IPS-15b (cell line): ENCODE measurements around the gene CYLC1.

Source experiments
- H3K27me3 ChIP-seq: one replicate; pipeline ENCODE4 v1.6.1; 2013; ENCODE audit warnings: low read length; ENCODE audit not compliant: control insufficient read depth, insufficient read depth
- H3K36me3 ChIP-seq: one replicate; pipeline ENCODE4 v1.6.1; 2013; ENCODE audit warnings: low read length; ENCODE audit not compliant: control insufficient read depth, insufficient read depth
- H3K4me1 ChIP-seq: one replicate; pipeline ENCODE4 v1.6.1; 2013; ENCODE audit warnings: mild to moderate bottlenecking, low read length; ENCODE audit not compliant: control insufficient read depth, insufficient read depth
- H3K4me3 ChIP-seq: one replicate; pipeline ENCODE4 v1.5.1; 2013; ENCODE audit warnings: low read depth, low read length
- H3K9ac ChIP-seq: one replicate; pipeline ENCODE4 v1.6.1; 2013; ENCODE audit warnings: low read depth, mild to moderate bottlenecking, low read length
- H3K9me3 ChIP-seq: one replicate; pipeline ENCODE4 v1.6.1; 2013; ENCODE audit warnings: mild to moderate bottlenecking, low read length; ENCODE audit not compliant: control insufficient read depth, insufficient read depth

CYLC1 gene, protein sequence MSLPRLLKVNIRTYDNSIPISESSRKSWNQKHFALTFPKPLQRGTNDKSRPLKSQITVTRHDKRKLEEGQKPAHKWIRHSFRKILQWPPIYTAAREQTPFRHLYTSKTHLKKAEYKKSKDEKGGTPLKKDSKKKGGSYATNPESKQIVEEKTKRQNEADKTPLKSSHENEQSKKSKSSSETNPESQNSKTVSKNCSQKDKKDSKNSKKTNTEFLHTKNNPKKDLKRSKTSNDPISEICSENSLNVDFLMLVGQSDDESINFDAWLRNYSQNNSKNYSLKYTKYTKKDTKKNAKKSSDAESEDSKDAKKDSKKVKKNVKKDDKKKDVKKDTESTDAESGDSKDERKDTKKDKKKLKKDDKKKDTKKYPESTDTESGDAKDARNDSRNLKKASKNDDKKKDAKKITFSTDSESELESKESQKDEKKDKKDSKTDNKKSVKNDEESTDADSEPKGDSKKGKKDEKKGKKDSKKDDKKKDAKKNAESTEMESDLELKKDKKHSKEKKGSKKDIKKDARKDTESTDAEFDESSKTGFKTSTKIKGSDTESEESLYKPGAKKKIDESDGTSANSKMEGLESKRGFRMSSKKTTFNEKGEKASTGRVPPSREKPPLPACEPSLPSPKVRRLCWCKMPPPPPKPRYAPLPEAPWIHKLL

DNA sequence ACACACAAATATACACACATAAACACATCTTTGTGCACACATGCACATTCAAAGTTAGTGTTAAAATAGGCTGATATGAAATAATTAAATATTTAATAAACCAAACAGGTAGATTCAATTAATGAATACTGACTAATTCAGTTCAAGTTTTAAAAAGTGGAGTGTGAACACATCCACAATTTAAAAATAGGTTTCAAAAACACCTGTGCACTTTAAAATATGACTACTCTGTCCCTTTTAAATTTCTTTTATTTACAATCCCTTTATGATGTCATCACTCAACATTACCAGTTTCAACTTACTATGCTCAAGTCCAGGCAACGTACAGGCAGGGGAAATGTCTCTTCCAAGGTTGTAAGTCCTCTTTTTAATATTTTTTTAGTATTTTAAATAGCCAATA, at the start of gene CYLC1:
Gene CYLC1, plus strand, starts transcription at position 301 of the 400 bp plus-strand sequence. Its CDS starts 37 bp downstream, at position 338.
- Histone ChIP-seq H3K9me3 (no peaks in the 10 kb centered on the region), H3K4me1 (no peaks in the 10 kb centered on the region), H3K9ac (no peak within 1 kb of the TSS), H3K27me3 (no peaks in the 10 kb centered on the region), H3K4me3 (no peak within 1 kb of the TSS), H3K36me3 (no peaks in the 10 kb centered on the region)

DNA sequence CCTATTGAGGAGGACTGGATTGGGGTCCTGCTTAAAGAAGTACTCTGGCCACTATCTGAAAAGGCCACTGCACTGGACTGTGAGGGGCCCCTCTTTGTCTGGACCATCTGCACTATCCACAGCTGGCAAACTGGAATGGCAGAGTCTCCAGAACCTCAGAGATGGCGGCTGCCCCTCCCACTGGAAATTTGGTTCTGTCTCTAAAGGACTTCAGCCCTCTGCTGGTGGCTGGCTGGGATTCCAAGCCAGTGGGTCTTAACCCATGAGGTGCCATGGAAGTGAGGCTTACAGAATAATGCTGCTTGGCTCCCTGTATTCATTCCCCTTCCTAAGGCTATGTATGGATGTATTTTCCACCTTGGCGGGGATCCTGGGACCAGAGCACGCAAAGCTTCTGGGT, 41.6 kb upstream of the CYLC1 start:
- no peaks in the 10 kb centered on the region for H3K4me1 ChIP-seq
- H3K9me3 ChIP-seq: no peaks in the 10 kb centered on the region
- H3K9ac ChIP-seq: no peak overlapping the region
- H3K27me3 ChIP-seq: no peaks in the 10 kb centered on the region
- H3K36me3 ChIP-seq: no peaks in the 10 kb centered on the region
- H3K4me3 ChIP-seq: no peak overlapping the region

DNA sequence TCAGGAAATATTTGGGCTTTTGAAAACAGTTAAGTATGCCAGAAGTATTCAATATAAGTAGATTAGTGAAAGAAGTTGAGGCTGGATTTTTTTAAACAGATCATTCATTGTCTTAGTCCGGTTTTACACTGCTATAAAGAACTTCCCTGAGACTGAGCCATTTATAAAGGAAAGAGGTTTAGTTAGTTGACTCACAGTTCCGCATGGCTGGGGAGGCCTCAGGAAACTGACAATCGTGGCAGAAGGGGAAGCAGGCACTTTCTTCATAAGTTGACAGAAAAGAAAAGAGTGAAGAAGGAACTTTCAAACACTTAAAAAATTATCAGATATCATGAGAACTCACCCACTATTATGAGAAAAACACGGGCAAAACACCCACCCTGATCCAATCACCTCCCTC, 31.1 kb upstream of the CYLC1 start:
- Histone ChIP-seq H3K4me3 (no peak overlapping the region), H3K9ac (no peak overlapping the region), H3K27me3 (no peaks in the 10 kb centered on the region), H3K36me3 (no peaks in the 10 kb centered on the region), H3K4me1 (no peaks in the 10 kb centered on the region), H3K9me3 (peaks cover 2% of the 10 kb centered on the region)

DNA sequence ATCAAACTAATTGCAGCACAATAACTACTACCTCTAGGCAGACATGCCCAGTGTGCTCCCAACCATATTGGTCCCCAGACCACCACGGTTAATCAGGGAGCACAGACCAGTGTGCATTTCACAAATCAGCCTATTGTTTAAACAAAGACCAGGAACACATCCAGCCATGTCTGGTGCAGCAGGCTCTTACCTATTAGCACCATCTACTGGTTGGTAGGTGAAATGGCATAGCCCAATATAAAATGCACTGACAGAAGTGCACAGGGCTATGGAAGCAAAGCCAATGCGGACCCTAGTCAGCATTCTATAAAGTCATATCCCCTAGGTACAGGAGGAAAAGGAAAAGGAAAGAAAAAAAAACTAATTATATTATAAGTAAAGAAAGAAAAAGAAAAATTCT, 15.5 kb upstream of the CYLC1 start:
- Histone ChIP-seq H3K4me1 (no peaks in the 10 kb centered on the region), H3K36me3 (no peaks in the 10 kb centered on the region), H3K9ac (no peak overlapping the region), H3K27me3 (no peaks in the 10 kb centered on the region), H3K9me3 (no peaks in the 10 kb centered on the region), H3K4me3 (no peak overlapping the region)

DNA sequence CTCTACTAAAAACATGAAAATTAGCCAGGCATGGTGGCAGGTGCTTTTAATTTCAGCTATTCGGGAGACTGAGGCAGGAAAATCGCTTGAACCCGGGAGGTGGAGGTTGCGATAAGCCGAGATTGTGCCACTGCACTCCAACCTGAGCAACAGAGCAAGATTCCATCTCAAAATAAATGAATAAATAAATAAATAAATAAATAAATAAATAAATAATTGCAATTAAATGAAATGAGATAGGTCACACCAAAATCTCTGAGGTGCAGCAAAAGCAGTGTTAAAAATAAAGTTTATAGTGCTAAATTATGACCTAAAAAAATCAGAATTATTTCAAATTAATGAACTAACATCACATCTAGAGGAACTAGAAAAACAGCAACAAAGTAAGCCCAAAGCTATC, 13.6 kb upstream of the CYLC1 start:
- no peaks in the 10 kb centered on the region for H3K4me1 ChIP-seq
- no peaks in the 10 kb centered on the region for H3K27me3 ChIP-seq
- no peaks in the 10 kb centered on the region for H3K36me3 ChIP-seq
- H3K4me3 ChIP-seq: no peak overlapping the region
- no peak overlapping the region for H3K9ac ChIP-seq
- H3K9me3 ChIP-seq: no peaks in the 10 kb centered on the region

DNA sequence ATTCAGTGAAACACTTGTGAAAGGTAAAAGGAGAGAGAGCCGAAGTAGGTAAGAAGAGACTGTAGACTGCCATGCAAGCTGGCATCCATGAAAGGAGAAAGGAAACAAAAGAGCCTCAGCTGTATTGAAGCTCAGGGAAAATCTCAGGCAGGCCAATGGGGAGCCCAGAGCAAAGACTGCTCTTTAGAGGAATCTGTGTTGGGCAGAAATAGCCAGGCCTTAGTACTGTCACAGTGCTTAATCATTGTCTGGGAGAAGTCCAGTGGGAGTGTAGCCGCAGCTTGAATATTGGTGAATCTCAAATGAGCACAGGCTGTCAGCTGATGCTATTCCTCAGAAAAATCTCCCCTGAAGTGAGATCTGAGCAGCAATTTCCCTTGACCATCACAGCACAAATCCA, 27.6 kb downstream of the CYLC1 start:
- Histone ChIP-seq H3K9me3 (no peaks in the 10 kb centered on the region), H3K9ac (no peak overlapping the region), H3K36me3 (no peaks in the 10 kb centered on the region), H3K4me3 (no peak overlapping the region), H3K27me3 (no peaks in the 10 kb centered on the region), H3K4me1 (no peaks in the 10 kb centered on the region)

DNA sequence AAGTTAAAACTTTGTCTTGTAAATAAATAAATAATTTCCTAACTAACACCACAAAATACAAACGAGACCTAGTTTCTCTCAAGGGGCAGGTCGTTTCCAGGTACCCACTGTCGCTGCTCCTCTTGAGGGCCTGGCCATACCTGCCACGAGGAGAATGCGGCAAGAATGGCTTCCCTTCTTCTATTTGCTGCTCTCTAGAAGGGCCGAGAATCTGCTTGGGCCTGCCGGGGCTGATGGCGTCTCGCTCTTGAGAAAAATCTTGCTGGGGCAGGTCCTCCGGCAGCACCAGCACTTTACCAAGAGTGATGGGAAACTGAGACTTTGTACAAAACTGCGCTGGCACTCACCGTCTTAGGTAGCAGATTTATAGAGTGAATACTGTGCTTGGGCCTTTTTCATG, 31.5 kb downstream of the CYLC1 start:
- H3K9me3 ChIP-seq: no peaks in the 10 kb centered on the region
- no peak overlapping the region for H3K9ac ChIP-seq
- H3K36me3 ChIP-seq: no peaks in the 10 kb centered on the region
- no peaks in the 10 kb centered on the region for H3K4me1 ChIP-seq
- no peak overlapping the region for H3K4me3 ChIP-seq
- no peaks in the 10 kb centered on the region for H3K27me3 ChIP-seq

DNA sequence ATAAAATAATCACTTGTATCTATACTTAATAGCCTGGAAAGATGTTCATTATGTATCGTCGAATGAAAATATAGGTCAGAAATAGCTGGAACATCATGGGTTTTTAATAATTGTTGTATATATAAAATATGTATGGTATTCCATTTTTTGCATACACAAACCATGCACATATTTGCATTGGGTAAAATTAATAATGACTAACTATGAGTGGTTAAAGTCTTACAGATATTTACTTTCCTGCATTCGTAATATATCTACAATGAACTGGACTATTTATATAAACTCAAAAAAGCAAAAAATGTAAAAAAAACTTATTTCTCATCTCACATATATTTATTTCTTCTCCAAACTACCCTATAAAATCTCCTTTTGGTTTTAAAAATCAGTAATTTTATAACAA, 46.0 kb downstream of the CYLC1 start:
- no peak overlapping the region for H3K4me3 ChIP-seq
- no peaks in the 10 kb centered on the region for H3K9me3 ChIP-seq
- H3K27me3 ChIP-seq: no peaks in the 10 kb centered on the region
- no peaks in the 10 kb centered on the region for H3K36me3 ChIP-seq
- H3K4me1 ChIP-seq: no peaks in the 10 kb centered on the region
- no peak overlapping the region for H3K9ac ChIP-seq

DNA sequence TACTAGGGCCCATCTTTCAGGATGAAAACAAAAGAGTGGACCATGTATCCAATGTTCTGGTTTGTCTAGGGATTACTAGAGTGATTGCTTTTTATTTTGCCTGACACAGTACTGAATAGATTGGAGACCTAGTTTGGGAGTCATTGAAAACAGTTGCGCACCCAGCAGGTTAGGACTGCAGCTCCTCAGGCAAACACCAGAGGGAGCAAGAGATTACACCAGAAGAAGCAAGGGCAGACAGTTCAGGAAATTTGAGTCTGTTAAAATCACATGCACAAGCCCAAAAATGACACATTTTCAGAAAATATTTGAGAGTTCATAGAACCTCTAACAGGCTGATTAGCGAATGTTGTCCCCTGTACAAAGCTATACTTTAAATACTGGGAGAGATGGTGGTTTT, 55.6 kb downstream of the CYLC1 start:
- Histone ChIP-seq H3K9ac (no peak overlapping the region), H3K9me3 (no peaks in the 10 kb centered on the region), H3K36me3 (no peaks in the 10 kb centered on the region), H3K27me3 (no peaks in the 10 kb centered on the region), H3K4me1 (no peaks in the 10 kb centered on the region), H3K4me3 (no peak overlapping the region)

DNA sequence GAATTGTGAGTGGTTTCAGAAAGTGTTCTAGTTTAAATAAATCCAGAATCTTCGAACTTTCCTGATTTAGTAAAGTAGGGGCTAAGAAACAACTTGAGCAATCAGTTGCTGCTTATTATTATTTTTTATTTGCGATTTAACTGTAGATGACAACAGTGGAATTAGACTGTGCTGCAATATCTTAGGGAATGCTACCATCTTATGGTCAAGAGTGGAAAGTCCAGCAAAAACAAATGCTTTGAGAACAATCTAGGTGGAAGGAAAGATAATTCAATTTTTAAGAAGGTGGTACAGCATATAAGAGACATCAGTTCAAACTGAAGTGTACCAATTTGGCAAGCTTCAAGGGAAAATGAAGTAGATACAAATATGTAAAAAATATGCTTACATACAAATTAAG, 73.3 kb downstream of the CYLC1 start:
- Histone ChIP-seq H3K4me1 (no peaks in the 10 kb centered on the region), H3K9me3 (no peaks in the 10 kb centered on the region), H3K27me3 (no peaks in the 10 kb centered on the region), H3K36me3 (no peaks in the 10 kb centered on the region), H3K4me3 (no peak overlapping the region), H3K9ac (no peak overlapping the region)
